ENCODE measurements around the gene ITPRID2.

ITPRID2 gene

DNA sequence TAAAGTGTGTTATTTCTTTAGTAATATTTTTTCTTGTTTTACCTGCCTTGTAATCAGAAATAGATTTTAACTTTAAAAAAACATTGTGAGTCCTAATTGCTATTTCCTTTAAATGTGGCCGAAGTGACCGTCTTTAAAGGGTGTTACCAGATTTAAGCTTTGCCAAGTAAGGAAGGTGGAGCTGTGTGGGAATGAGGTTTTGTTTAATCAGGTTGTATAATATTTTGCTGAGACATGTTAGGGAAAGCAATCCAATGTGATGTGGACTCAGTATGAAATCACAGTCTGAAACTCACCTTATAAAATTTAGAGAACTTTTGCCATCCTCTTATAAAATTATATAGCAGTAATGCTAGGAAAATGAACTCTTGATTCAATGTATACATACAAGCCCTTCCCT lies 32.9 kb upstream of the ITPRID2 start:
- TF ChIP-seq, protein P1, sequence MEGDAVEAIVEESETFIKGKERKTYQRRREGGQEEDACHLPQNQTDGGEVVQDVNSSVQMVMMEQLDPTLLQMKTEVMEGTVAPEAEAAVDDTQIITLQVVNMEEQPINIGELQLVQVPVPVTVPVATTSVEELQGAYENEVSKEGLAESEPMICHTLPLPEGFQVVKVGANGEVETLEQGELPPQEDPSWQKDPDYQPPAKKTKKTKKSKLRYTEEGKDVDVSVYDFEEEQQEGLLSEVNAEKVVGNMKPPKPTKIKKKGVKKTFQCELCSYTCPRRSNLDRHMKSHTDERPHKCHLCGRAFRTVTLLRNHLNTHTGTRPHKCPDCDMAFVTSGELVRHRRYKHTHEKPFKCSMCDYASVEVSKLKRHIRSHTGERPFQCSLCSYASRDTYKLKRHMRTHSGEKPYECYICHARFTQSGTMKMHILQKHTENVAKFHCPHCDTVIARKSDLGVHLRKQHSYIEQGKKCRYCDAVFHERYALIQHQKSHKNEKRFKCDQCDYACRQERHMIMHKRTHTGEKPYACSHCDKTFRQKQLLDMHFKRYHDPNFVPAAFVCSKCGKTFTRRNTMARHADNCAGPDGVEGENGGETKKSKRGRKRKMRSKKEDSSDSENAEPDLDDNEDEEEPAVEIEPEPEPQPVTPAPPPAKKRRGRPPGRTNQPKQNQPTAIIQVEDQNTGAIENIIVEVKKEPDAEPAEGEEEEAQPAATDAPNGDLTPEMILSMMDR (IDR thresholded peaks at IDR 0.05; ENCODE audit: control extremely low read depth, extremely low read depth, low read depth, missing control alignments) = no peak
- CTCF ChIA-PET = interaction anchor here (0.8 to 1.2 kb wide), 3 partner anchors 10 to 48 kb away, joined by 3 to 4 read pairs (median 3); no protein-coding TSS in a partner anchor
- POLR2A ChIA-PET = no interaction called here
- no peak for DNase-seq (ENCODE audit: extremely low spot score)

DNA sequence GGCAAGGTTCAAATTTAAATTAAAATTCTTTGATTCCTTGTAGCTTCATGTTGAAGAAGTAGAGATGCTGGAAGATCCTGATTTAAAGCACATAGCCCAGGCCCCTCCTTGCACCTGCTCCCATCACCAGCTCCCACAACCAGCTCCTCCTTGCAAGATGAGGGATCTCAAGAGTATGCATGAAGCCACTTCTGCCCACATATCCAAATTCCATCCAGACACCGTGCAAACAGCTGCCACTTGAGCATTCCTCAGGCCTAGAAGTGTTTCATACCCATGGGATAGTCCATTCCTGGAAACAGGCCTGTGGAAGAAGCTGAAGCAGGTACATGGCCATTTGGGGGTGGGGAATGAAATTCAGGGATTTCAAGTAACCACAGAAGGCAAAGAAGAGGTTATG lies 32.4 kb upstream of the ITPRID2 start:
- ChIA-PET POLR2A (no interaction called here), CTCF (interaction anchor here (1.0 to 1.8 kb wide), 4 partner anchors 11 to 218 kb away, joined by 3 to 5 read pairs (median 4); no protein-coding TSS in a partner anchor)
- DNase-seq (ENCODE audit: extremely low spot score) = no peak
- TF ChIP-seq, protein P1 (IDR thresholded peaks at IDR 0.05; ENCODE audit: control extremely low read depth, extremely low read depth, low read depth, missing control alignments) = no peak

DNA sequence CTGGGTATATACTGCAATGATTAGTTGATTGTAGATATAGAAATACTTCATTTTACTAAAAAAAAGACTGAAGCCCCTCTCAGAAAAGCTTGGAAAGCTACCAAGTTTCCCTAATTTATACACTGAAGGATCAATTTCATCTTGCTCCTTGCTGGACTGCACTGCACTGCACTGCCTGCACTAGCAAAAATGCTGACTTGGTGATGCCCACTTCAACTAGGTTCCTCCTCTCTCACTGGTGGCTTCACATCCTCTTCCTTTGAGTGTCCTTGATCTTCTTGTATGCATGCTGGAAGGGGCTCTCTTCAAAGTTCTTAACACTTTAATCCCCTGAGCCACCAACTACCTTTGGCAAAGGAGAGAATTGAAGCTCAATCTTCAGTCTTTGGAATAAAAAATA lies 31.7 kb upstream of the ITPRID2 start:
- TF ChIP-seq, protein P1 (IDR thresholded peaks at IDR 0.05; ENCODE audit: control extremely low read depth, extremely low read depth, low read depth, missing control alignments) = no peak
- ChIA-PET POLR2A (no interaction called here), CTCF (interaction anchor here (0.7 to 1.8 kb wide), 5 partner anchors 9 to 218 kb away, joined by 3 to 5 read pairs (median 4); no protein-coding TSS in a partner anchor)
- no peak for DNase-seq (ENCODE audit: extremely low spot score)

DNA sequence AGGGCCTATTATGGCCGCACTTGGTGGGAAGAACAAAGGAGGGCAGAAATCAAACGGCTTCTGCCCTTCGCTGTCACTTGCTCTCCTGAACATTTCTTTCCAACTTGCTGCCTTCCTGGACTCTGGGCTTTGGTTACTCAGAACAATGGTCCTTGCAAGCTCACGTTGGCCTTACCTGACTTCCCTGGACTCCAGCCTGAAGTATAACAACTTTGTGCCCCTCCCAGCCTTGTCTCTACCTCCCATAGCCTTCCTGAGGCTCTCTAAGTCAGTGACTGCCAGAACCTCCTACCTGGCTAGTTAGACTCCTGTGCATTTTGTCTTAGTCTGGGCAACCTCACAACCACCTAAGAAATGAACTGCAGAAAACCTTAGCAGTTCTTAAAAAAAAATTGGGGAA lies 30.2 kb upstream of the ITPRID2 start:
- ChIA-PET POLR2A (no interaction called here), CTCF (no interaction called here)
- no peak for DNase-seq (ENCODE audit: extremely low spot score)
- TF ChIP-seq, protein P1 (IDR thresholded peaks at IDR 0.05; ENCODE audit: control extremely low read depth, extremely low read depth, low read depth, missing control alignments) = no peak

DNA sequence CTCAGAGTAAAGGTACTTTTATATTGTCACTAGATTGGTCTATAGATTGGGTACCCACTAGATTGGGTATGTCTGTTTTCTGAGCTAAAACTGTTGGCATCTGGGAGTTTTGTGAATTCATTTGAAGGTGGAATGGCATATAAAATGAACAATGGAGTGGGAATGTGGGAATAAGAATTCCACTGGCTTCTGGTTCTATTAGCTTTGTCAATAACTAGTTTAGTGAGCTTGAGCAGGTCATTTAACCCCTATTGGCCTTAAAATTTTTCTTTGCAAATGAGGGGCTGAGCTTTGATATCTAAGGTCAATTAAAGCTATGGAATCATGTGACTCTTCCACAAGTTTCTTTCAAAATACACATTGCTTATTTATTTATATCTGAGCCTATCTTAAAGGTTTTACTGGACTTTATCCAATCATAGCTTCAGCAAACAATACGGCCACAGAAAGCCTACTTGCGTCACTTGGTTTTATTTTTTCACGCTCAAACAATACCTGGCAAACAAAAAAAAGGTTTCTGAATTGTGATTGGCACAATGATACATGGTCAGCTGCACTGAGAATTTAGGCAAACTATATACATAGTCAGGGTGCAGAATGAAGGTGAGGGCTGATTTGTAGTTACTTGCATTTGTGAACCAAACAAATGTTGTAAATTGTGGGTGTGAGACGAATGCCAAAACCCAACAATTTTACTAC lies 28.8 kb upstream of the ITPRID2 start:
- DNase-seq (ENCODE audit: extremely low spot score) = no peak
- TF ChIP-seq, protein P1 (IDR thresholded peaks at IDR 0.05; ENCODE audit: control extremely low read depth, extremely low read depth, low read depth, missing control alignments) = no peak
- POLR2A ChIA-PET = no interaction called here
- CTCF ChIA-PET = interaction anchor here (1.0 to 1.1 kb wide), 2 partner anchors 14 to 92 kb away, joined by 3 read pairs; no protein-coding TSS in a partner anchor

DNA sequence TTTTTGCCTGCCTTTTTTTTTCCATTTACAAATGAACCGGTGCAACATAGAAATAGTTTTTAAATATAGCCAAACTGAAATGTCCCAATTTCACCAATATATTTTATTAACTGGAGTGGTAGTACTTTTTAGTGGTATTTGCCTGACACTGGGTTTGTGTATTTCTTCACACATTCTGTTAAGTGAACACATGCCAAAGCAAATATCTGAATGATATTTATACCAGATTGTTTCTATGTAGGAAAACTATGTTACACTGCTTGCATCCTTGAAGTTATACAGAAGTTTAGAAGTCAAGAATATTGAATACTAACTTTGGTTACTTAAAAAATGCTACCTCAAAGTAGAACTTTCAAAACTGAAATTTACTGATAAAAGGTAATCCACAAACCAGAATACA lies 19.4 kb upstream of the ITPRID2 start:
- TF ChIP-seq, protein P1 (IDR thresholded peaks at IDR 0.05; ENCODE audit: control extremely low read depth, extremely low read depth, low read depth, missing control alignments) = no peak
- DNase-seq (ENCODE audit: extremely low spot score) = no peak
- ChIA-PET CTCF (no interaction called here), POLR2A (no interaction called here)
